A673 (cell line): ENCODE results near the gene ARHGEF26. TPM values are rescaled to one million over a fixed set of nuclear protein-coding genes. Genes with fewer than 3 reads are reported as not detected.

Experiments used
- BruUV-seq: library from RNA; stranded (reverse); fragments of 400-500 nt; replicated peaks from 2 replicates; lab custom pipeline; 2021; lab: Mats Ljungman, UMichigan
- CTCF ChIA-PET: fragments of 300-600 bp; sonication (Branson Sonifier 250); formaldehyde crosslinking; loops from one replicate; lab custom pipeline; 2022; ENCODE audit warnings: antibody characterized with exemption; lab: Charles Lee
- POLR2A ChIA-PET: fragments of 300-600 bp; sonication (Branson Sonifier 250); formaldehyde crosslinking; loops from one replicate; lab custom pipeline; 2022; ENCODE audit warnings: antibody characterized with exemption; ENCODE audit not compliant: low non-redundant PET; lab: Charles Lee
- DNase-seq: peaks from one replicate; pipeline ENCODE4 v3.0.0-alpha.2; 2015; ENCODE audit warnings: low spot score
- H3K27ac ChIP-seq: fragments of 200-600 bp; sonication (generic); 2 replicates; pipeline ENCODE4 v1.5.1; 2016; ENCODE audit warnings: mixed run types, low read depth, mild to moderate bottlenecking, mixed read lengths, antibody characterized with exemption, low read length; ENCODE audit not compliant: poor library complexity, severe bottlenecking
- H3K27me3 ChIP-seq: fragments of 200-600 bp; sonication (generic); replicated peaks from 2 replicates; pipeline ENCODE4 v1.6.1; 2017; ENCODE audit warnings: mixed run types, low read depth, mild to moderate bottlenecking, mixed read lengths, antibody characterized with exemption, low read length; ENCODE audit not compliant: insufficient read depth, poor library complexity
- H3K36me3 ChIP-seq: fragments of 200-600 bp; sonication (generic); 2 replicates; pipeline ENCODE4 v1.6.1; 2016; ENCODE audit warnings: mixed run types, mild to moderate bottlenecking, mixed read lengths, antibody characterized with exemption, low read length; ENCODE audit not compliant: insufficient read depth, poor library complexity, severe bottlenecking
- H3K4me1 ChIP-seq: fragments of 200-600 bp; sonication (generic); 2 replicates; pipeline ENCODE4 v1.6.1; 2017; ENCODE audit warnings: mixed run types, mild to moderate bottlenecking, mixed read lengths, antibody characterized with exemption, low read length; ENCODE audit not compliant: insufficient read depth, poor library complexity, severe bottlenecking
- H3K4me3 ChIP-seq: fragments of 200-600 bp; sonication (generic); 2 replicates; pipeline ENCODE4 v1.5.1; 2016; ENCODE audit warnings: low read depth, mixed run types, mild to moderate bottlenecking, mixed read lengths, low read length; ENCODE audit not compliant: poor library complexity, severe bottlenecking
- H3K9me3 ChIP-seq: fragments of 200-600 bp; sonication (generic); 2 replicates; pipeline ENCODE4 v1.6.1; 2016; ENCODE audit warnings: mixed run types, low read depth, mild to moderate bottlenecking, mixed read lengths, antibody characterized with exemption, low read length; ENCODE audit not compliant: poor library complexity, severe bottlenecking
- CTCF ChIP-seq: fragments of 300-800, 200-600 bp; sonication (generic); conservative IDR thresholded peaks from 2 replicates; pipeline ENCODE4 v1.5.1; 2017; ENCODE audit warnings: low read depth, mild to moderate bottlenecking, antibody characterized with exemption, low read length, moderate library complexity, mixed read lengths
- EZH2 ChIP-seq: fragments of 200-600 bp; sonication (generic); IDR thresholded peaks from 2 replicates; pipeline ENCODE4 v1.6.1; 2017; ENCODE audit warnings: borderline replicate concordance, low read depth, mild to moderate bottlenecking, mixed read lengths, antibody characterized with exemption, low read length; ENCODE audit not compliant: poor library complexity, severe bottlenecking
- intact Hi-C: fragments of 100-400 bp; cut with micrococcal nuclease; formaldehyde crosslinking; loops from one replicate; pipeline ENCODE4 v1.10.0; 2022; ENCODE audit not compliant: unreplicated experiment
- total RNA-seq: library from RNA; stranded (reverse); gene quantifications from 2 replicates; pipeline ENCODE4 v1.2.3, GENCODE V29; 2021

The ARHGEF26 gene
- total RNA-seq, 1 experiment from 2014 or later, result 15.9 TPM

- no peak overlapping the region for H3K4me3 ChIP-seq
- no peak for DNase-seq
- no TSS peak for BruUV-seq
- no peaks in the 10 kb centered on the region for H3K9me3 ChIP-seq
- POLR2A ChIA-PET, result no interaction called here
- H3K27me3 ChIP-seq, result no peaks in the 10 kb centered on the region
- no peaks in the 10 kb centered on the region for H3K36me3 ChIP-seq
- H3K4me1 ChIP-seq, result peaks cover 13% of the 10 kb centered on the region
- intact Hi-C loops, result no loop called here
- TF ChIP-seq EZH2 (no peak), CTCF (no peak)
- CTCF ChIA-PET, result no interaction called here
- no peak overlapping the region for H3K27ac ChIP-seq
Observed at GRCh38 chr3:154225536-154225935, 104.3 kb downstream of the ARHGEF26 start.

DNA sequence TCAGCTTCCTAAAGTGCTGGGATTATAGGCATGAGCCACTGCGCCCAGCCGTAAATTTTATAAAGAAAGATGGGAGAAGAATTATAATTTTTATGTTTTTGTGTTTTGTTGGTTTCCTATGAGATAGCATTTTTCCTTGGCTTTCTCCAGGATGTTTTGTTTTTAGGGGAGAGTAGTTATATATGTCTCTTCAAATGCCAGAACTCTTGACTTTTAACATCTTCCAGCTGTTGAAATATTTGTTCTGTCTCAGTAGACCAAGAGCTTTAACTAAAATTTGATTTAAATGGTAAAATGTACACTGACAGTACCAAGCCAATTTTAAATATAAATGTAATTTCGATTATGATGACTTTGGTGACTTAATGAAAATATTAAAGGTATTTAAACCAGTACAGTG is 106.3 kb downstream of the ARHGEF26 start:
- Histone ChIP-seq H3K9me3 (no peaks in the 10 kb centered on the region), H3K4me1 (peaks cover 13% of the 10 kb centered on the region), H3K4me3 (no peak overlapping the region), H3K27me3 (no peaks in the 10 kb centered on the region), H3K36me3 (no peaks in the 10 kb centered on the region), H3K27ac (no peak overlapping the region)
- ChIA-PET CTCF (no interaction called here), POLR2A (no interaction called here)
- intact Hi-C loops, result no loop called here
- BruUV-seq, result no TSS peak
- TF ChIP-seq CTCF (no peak), EZH2 (no peak)
- DNase-seq, result no peak

DNA sequence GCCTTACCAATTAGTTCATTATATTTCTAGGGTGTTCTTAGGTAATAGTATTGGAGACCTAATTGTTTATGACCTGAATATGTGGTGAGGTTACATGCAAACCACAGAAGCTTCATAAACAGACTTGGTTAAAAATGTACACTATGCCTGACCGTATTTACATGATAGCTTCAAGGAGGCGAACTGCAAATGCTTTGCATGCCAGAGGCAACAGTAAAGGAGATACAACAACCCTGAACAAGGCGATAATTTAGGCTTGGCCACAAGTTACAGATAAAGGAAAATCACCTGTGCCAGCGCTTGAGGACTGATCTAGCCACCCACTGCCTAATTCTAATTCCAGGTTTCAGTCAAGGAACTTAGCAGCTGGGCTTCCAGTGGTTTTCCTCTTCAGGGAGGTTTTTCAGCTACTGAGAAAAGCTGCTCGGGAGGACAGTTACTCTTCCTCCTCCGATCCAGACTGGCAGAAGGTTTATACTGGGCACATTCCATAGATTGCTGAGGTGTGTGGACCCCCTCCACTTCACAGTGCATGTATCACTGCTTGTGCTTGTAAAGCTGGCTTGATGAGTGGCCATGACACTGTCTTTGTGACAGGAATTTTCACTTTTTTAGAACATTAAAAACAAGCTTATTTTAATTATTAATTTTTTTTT is 107.5 kb downstream of the ARHGEF26 start:
- DNase-seq, result no peak
- H3K27ac ChIP-seq, result no peak overlapping the region
- BruUV-seq, result no TSS peak
- H3K36me3 ChIP-seq, result no peaks in the 10 kb centered on the region
- ChIA-PET POLR2A (no interaction called here), CTCF (no interaction called here)
- peaks cover 13% of the 10 kb centered on the region for H3K4me1 ChIP-seq
- no peaks in the 10 kb centered on the region for H3K9me3 ChIP-seq
- TF ChIP-seq CTCF (no peak), EZH2 (no peak)
- no peak overlapping the region for H3K4me3 ChIP-seq
- no peaks in the 10 kb centered on the region for H3K27me3 ChIP-seq
- intact Hi-C loops, result no loop called here
